Glutamatergic neuron (in vitro differentiated cells): ENCODE measurements around the gene ABT1. TPM values are rescaled to one million over a fixed set of nuclear protein-coding genes. Genes with fewer than 3 reads are reported as not detected.

Source experiments
- DNase-seq: peaks from one replicate; pipeline ENCODE4 v3.0.0; 2022
- H3K27ac Mint-ChIP-seq: one replicate; pipeline ENCODE4 v1.8.0; 2020; ENCODE audit warnings: mild to moderate bottlenecking, mixed read lengths, inconsistent platforms; ENCODE audit not compliant: unreplicated experiment
- H3K27me3 Mint-ChIP-seq: one replicate; pipeline ENCODE4 v1.8.0; 2020; ENCODE audit warnings: mild to moderate bottlenecking, moderate library complexity, mixed read lengths, inconsistent platforms; ENCODE audit not compliant: unreplicated experiment
- H3K36me3 Mint-ChIP-seq: one replicate; pipeline ENCODE4 v1.8.0; 2020; ENCODE audit warnings: mild to moderate bottlenecking, mixed read lengths, inconsistent platforms; ENCODE audit not compliant: unreplicated experiment
- H3K4me1 Mint-ChIP-seq: one replicate; pipeline ENCODE4 v1.8.0; 2020; ENCODE audit warnings: mild to moderate bottlenecking, low read depth, mixed read lengths, inconsistent platforms; ENCODE audit not compliant: unreplicated experiment
- H3K4me3 Mint-ChIP-seq: one replicate; pipeline ENCODE4 v1.8.0; 2020; ENCODE audit warnings: mild to moderate bottlenecking, mixed read lengths, inconsistent platforms; ENCODE audit not compliant: unreplicated experiment
- H3K9me3 Mint-ChIP-seq: one replicate; pipeline ENCODE4 v1.8.0; 2020; ENCODE audit warnings: mild to moderate bottlenecking, moderate library complexity, mixed read lengths, inconsistent platforms; ENCODE audit not compliant: unreplicated experiment
- CTCF ChIP-seq: fragments of 200-600 bp; sonication (generic); IDR thresholded peaks from one replicate; pipeline ENCODE4 v1.5.0; 2021; ENCODE audit not compliant: partially characterized antibody, unreplicated experiment
- total RNA-seq: library from RNA; stranded (reverse); fragmentation: NEBNext Ultra II Directional; extraction: Animal tissue kit (Norgen Biotek cat#: 25700); gene quantifications from one replicate; pipeline ENCODE4 v1.2.1, GENCODE V29; 2021; ENCODE audit not compliant: unreplicated experiment

The ABT1 gene
- total RNA-seq, 1 donor from 2014 or later = 15.9 TPM

- H3K4me3 Mint-ChIP-seq = peak overlapping the region; percentile 99
- peaks cover 5% of the 10 kb centered on the region for H3K36me3 Mint-ChIP-seq
- H3K4me1 Mint-ChIP-seq = peaks cover 5% of the 10 kb centered on the region
- peaks cover 27% of the 10 kb centered on the region for H3K27me3 Mint-ChIP-seq
- H3K27ac Mint-ChIP-seq = peak overlapping the region; percentile 92
- DNase-seq = peak; percentile 94
- H3K9me3 Mint-ChIP-seq = peaks cover 35% of the 10 kb centered on the region
- no peak for TF ChIP-seq CTCF
These were observed 27.9 kb upstream of the ABT1 start for GRCh38 chr6:26568601-26569432.

- H3K27me3 Mint-ChIP-seq = peaks cover 27% of the 10 kb centered on the region
- peaks cover 5% of the 10 kb centered on the region for H3K4me1 Mint-ChIP-seq
- TF ChIP-seq CTCF = no peak
- no peak for DNase-seq
- peaks cover 5% of the 10 kb centered on the region for H3K36me3 Mint-ChIP-seq
- H3K27ac Mint-ChIP-seq = peak overlapping the region; percentile 92
- H3K9me3 Mint-ChIP-seq = peaks cover 35% of the 10 kb centered on the region
- peak overlapping the region; percentile 99 for H3K4me3 Mint-ChIP-seq
These were observed 27.4 kb upstream of the ABT1 start for GRCh38 chr6:26569433-26569764.

- peaks cover 35% of the 10 kb centered on the region for H3K9me3 Mint-ChIP-seq
- H3K4me1 Mint-ChIP-seq = peaks cover 5% of the 10 kb centered on the region
- TF ChIP-seq CTCF = no peak
- no peak for DNase-seq
- no peak overlapping the region for H3K4me3 Mint-ChIP-seq
- H3K27me3 Mint-ChIP-seq = peaks cover 27% of the 10 kb centered on the region
- H3K27ac Mint-ChIP-seq = no peak overlapping the region
- H3K36me3 Mint-ChIP-seq = peaks cover 5% of the 10 kb centered on the region
These were observed 26.5 kb upstream of the ABT1 start for GRCh38 chr6:26570027-26570809.

- peak; percentile 62 for DNase-seq
- peak overlapping the region; percentile 88 for H3K27ac Mint-ChIP-seq
- TF ChIP-seq CTCF = no peak
These were observed 25.0 kb upstream of the ABT1 start for GRCh38 chr6:26571592-26572296.

More at GRCh38 chr6:26571592-26572296, 25.0 kb upstream of the ABT1 start:
- Mint-ChIP-seq H3K4me1 (peaks cover 5% of the 10 kb centered on the region), H3K27me3 (peaks cover 31% of the 10 kb centered on the region), H3K9me3 (peaks cover 38% of the 10 kb centered on the region), H3K4me3 (peak overlapping the region; percentile 94), H3K36me3 (peaks cover 5% of the 10 kb centered on the region)
